HG02571 (cell line): ENCODE measurements around the gene TBX1.
"Not testable (repeated sequence)": the region's sequence is repeated elsewhere in the genome, so short reads cannot be mapped to it uniquely, and the experiment has no call there.

Experiments used
- ATAC-seq: cut with Tn5 transposase; IDR thresholded peaks from one replicate; pipeline ENCODE4 v1.9.1; 2021; ENCODE audit warnings: mild to moderate bottlenecking, moderate library complexity; ENCODE audit not compliant: unreplicated experiment

TBX1 gene

GRCh38 chr22:19723232-19723982, 37.2 kb upstream of the TBX1 start, which contains the start of gene GP1BB:
Gene GP1BB, plus strand, starts transcription at chr22:19723539. Its CDS starts 31 bp downstream, at chr22:19723570.
- ATAC-seq, result no peak

GRCh38 chr22:19723983-19724827, 36.4 kb upstream of the TBX1 start:
- no peak for ATAC-seq

DNA sequence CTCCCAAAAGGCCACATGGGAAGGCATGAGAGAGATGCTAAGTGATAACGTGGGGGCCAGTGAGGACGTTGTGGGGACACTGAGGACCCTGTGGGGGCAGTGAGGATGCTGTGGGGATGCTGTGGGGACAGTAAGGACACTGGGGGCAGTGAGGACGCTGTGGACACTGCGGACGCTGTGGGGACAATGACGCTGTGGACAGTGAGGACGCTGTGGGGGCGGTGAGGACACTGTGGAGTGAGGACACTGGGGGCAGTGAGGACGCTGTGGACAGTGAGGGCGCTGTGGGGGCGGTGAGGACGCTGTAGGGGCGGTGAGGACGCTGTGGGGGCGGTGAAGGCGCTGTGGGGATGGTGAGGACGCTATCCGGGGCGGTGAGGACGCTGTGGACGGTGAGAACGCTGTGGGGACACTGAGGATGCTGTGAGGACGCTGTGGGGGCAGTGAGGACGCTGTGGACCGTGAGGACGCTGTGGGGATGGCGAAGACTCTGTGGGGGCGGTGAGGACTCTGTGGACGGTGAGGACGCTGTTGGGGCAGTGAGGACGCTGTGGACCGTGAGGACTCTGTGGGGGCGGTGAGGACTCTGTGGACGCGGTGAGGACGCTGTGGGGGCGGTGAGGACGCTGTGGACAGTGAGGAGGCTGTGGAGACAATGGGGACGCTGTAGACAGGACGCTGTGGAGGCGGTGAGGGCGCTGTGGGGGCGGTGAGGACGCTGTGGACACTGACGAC, 35.5 kb upstream of the TBX1 start:
- ATAC-seq, result no peak

- ATAC-seq, result not testable (repeated sequence)
These were observed 34.4 kb upstream of the TBX1 start for GRCh38 chr22:19726064-19726788.

GRCh38 chr22:19727310-19728150, 33.0 kb upstream of the TBX1 start:
- ATAC-seq, result no peak

DNA sequence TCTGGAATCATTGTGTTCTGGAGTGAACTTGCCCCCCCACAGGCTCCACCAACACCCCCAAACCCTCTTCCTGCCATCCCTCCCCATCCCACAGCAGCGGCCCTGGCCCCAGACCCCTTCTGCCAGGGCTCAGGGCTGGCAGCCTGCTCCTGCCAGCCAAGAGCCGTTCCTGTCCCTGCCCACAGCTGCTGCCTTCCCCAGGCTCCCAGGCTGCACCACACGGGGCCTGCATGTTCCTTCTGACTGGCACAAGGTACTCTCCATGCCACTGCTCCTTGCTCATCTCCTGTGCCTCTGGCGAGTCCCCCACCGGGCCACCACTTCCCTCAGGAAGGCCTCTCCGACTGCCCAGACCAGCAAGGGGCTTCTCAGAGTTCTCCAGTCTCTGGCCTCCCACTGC, 32.3 kb upstream of the TBX1 start:
- no peak for ATAC-seq

GRCh38 chr22:19728836-19729235, 31.7 kb upstream of the TBX1 start:
- ATAC-seq, result no peak

DNA sequence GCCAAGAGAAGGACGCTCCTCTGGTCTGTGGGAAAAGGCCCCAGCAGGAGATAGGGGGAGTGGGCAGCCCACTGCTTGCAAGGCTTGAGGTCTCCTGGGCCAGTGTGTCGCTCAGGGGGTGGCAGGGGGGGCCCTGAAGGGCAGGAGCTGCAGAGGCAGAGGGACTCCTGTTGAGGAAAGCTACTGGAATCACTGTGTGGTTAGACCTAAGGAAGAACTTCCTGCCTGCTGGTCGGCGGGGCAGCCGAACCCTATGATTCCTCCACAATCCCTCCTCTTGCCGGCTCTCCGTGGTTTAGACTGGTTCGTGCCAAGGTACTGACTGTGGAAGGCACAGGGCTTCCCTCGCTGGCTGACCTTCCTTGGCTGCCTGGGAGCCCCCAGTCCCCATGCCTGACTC, 31.1 kb upstream of the TBX1 start:
- no peak for ATAC-seq

DNA sequence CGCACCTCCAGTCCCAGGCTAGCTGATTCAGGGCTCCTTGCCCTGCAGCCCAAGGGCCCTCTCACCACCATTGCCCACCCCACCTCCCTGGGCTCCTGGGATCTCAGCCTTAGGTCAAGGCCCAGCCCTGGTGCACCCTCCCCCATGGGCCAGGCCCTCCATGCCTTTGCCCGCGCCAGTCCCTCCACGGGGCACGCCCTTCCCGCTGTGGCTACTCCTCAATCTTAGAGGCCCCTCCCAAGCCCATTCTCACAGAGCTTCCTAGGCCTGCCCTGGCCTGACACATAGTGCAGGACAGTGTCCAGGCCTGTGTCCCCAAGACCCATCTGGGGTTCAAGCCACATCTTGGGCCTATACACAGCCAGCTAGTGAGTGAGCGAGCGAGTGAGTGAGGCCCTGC, 30.4 kb upstream of the TBX1 start:
- ATAC-seq, result no peak

DNA sequence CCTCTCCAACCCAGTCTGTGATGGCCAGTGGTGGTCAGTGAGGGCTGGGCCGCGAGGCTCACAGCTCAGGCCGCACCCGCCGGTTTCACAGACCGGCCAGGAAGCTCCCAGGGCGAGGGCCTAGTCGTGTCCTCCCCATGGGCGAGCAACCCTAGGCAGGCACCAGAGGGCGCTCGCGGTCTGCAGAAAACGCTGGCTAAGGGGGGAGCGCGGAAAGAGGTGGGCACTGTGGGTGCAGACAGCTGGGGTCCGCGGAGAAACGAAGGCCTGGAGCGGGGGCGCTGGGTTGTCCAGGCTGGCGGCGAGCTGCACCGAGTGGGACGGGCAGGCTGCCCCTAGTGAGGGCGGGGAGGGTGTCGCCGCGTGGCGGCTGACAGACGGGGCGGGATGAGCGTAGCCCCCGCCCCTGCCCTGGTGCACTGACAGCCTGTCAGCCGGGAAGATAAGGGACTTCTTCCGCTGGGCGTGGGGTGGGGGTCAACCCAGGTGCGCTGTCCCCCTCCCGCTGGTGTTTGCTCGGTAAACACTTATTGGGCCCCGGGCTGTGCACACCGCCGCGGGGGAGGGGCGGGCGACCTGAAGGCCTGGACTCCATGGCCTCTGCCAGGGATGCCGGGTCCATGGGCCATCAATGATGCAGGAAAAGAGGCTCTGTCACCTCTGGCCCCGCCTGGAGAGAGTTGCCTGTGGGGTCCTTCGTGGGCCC, 29.8 kb upstream of the TBX1 start:
- no peak for ATAC-seq

- no peak for ATAC-seq
These were observed 29.0 kb upstream of the TBX1 start for GRCh38 chr22:19731361-19732135.

GRCh38 chr22:19732403-19733113, 28.0 kb upstream of the TBX1 start:
- no peak for ATAC-seq

DNA sequence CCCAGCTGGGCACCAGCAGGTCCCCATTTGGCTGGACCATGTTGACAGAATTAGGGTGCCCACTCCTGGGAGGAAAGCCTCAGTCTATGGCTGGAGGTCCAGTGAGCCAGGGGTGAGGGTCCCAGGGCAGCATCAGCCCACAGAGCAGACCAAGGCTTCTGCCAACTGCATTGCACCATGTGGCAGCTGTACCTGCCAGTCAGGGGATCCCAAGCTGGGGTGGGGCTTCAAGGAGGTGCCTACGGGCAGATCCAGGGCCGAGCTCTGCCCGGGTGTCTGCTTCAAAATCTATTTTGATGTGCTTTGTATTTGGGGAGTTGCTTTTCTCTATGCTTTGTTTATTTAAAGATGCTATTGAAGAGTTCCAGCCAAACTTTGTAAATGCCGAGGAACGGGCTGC, 26.8 kb upstream of the TBX1 start:
- no peak for ATAC-seq

DNA sequence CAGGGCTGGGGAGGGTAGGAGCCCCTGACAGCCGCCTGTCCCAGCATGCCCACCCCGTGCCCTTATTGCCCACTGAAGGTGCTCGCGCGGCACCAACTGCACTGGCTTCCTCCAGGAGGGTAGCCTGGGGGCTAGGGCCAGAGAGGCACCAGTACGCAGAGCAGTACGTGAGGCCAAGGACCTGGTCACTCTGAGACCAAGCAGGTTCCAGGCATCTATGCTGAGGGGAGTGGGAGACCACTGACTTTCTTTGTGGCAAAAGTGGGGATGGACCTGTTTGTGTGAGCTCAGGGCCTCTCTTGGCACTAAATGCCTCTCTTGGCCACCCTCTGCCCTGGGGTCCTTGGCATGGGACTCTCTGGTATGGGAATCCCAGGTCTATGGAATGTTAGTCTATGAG, 26.4 kb upstream of the TBX1 start:
- no peak for ATAC-seq

DNA sequence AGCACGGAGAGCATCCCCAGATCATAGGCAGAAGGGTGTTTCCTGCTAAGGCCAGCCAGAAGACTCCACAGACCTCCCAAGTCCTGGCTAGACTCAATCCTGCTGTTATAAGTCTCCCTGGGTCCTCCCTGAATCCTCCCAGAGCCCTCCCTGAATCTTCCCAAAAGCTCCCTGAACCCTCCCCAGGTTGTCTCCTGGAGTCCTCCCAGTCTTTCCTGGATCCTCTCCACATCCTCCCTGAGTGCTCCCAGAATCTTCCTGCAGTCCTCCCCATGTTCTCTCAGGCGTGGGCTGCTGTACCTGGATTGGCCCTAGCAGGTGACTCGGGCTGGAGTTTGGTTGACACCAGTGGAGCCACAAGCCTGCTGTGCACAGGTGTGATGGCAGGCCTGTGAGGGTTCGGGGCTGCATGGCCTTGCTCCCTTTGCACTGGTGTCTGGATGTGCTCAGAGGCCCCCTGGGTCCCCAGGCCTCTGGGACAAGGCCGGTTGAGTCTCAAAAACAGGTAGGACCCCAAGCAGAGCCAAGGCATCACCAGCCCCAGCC, 25.7 kb upstream of the TBX1 start:
- ATAC-seq, result no peak

DNA sequence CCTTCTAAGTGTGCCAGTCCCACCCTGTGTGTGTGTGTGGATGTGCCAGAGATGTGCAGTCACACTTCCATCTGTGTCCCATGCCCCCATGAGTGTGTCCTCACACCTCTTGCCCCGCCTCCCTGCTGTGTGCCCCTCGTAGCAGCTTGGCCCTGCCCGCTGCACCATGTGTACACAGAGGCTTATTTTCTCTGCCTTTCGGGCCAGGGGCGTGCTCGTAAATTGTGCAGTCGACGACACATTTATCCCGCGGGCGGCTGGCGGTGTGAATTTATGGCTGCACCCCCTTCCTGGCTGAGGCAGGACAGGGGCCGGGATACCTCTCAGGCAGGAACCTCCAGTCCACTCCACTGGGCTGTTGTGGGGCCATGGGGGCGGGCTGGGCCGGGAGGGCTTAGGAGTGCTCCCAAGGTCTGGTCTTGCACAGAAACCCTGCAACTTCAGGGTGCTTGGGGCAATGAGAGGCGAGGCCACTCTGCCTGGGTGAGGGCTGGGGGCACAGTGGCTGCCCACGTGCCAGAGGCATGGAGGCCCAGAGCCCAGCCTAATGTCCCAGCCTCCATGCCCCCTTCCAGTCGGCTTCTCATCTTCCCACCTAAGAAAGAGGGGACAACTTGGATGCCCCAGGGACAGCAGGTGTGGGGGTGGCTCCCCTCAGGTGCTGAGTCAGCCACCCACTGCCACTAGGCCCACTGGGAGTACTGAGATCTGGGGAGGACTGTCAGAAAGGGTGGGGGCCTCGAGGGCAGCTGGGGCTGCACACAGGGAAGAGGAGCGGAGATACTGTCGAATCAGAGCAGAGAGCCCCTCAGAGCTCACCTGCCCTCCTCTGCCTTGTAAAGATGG, 24.7 kb upstream of the TBX1 start:
- ATAC-seq, result no peak
